ENCODE measurements around the gene PAAF1.

PAAF1 gene

DNA sequence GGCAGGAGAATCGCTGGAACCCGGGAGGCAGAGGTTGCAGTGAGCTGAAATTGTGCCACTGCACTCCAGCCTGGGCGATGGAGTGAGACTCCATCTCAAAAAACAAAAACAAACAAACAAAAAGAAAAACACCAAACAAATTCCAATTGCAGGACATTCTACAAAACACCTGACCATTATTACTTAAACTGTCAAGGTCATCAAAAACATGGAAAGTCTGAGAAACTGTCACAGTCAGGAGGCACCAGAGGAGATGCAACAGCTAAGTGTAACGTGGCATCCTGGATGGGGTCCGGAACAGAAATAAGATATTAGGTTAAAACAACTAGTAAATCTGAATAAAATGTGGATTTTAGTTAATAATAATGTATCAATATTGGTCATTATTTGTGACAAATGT is 73.1 kb downstream of the PAAF1 start:
- Mint-ChIP-seq H3K9me3 (no peaks in the 10 kb centered on the region), H3K27ac (no peak overlapping the region), H3K36me3 (no peaks in the 10 kb centered on the region), H3K4me1 (no peaks in the 10 kb centered on the region), H3K4me3 (no peak overlapping the region)
- DNase-seq (ENCODE audit: low spot score in 2 of 2) (no peak), ATAC-seq (no peak)

GRCh38 chr11:73950869-73951710 is 74.3 kb downstream of the PAAF1 start, which contains the start of gene DNAJB13:
DNAJB13 (plus strand) TSS chr11:73951026; CDS start chr11:73951070, 44 bp downstream.
- Mint-ChIP-seq H3K36me3 (no peaks in the 10 kb centered on the region), H3K4me3 (no peak within 1 kb of the TSS), H3K4me1 (no peaks in the 10 kb centered on the region), H3K27ac (no peak within 1 kb of the TSS), H3K9me3 (no peaks in the 10 kb centered on the region)
- peak in 1 of 2 donors; percentile 51 for DNase-seq (ENCODE audit: low spot score in 2 of 2)
- ATAC-seq = peak; percentile 51

GRCh38 chr11:73951797-73952196 is 75.0 kb downstream of the PAAF1 start:
- no peaks in the 10 kb centered on the region for H3K36me3 Mint-ChIP-seq
- H3K27ac Mint-ChIP-seq = no peak overlapping the region
- no peak overlapping the region for H3K4me3 Mint-ChIP-seq
- ATAC-seq (no peak), DNase-seq (ENCODE audit: low spot score in 2 of 2) (no peak)
- no peaks in the 10 kb centered on the region for H3K4me1 Mint-ChIP-seq
- no peaks in the 10 kb centered on the region for H3K9me3 Mint-ChIP-seq

DNA sequence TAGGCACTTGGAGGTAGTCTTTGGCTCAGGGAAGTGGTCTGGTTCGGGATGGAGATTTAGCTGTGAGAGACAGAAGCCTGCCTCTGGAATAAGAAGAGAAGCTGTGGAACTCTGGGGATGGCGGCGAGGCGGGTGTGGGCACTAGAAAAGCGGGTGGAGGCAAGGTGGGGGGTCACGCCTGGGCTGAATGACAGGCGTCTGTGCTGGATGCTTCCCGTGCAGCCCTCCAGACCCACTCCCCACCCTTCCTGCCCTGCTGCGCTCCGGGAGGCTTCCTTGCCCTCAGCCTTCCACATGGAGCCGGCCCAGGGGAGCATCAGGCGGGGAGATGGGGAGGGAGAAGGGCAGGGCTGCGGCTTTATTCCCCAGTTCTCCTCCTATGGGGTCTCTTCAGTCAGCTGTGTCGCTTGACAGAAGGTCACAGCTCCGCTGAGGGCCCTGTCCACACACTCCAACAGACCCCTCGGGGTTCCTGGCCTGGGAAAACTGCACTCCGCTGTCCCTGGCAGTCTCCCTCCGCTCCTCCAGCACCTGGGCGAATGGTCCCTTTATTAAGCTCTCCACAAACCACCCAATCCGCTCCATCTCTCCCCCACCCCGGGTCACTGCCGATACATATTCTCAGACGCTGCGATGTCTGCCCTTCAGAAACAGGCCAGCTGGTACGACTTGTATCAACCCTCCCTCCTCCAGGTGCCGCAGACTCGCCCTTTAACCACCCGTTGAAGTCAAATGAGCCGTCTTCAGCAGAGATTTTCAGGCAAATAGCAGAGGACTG is 80.3 kb downstream of the PAAF1 start:
- no peaks in the 10 kb centered on the region for H3K36me3 Mint-ChIP-seq
- DNase-seq (ENCODE audit: low spot score in 2 of 2) (no peak), ATAC-seq (no peak)
- no peaks in the 10 kb centered on the region for H3K4me1 Mint-ChIP-seq
- no peak overlapping the region for H3K27ac Mint-ChIP-seq
- H3K9me3 Mint-ChIP-seq = no peaks in the 10 kb centered on the region
- no peak overlapping the region for H3K4me3 Mint-ChIP-seq

- no peak overlapping the region for H3K27ac Mint-ChIP-seq
- ATAC-seq (peak; percentile 32), DNase-seq (ENCODE audit: low spot score in 2 of 2) (no peak)
- no peak overlapping the region for H3K4me3 Mint-ChIP-seq
- H3K9me3 Mint-ChIP-seq = no peaks in the 10 kb centered on the region
- H3K36me3 Mint-ChIP-seq = no peaks in the 10 kb centered on the region
- no peaks in the 10 kb centered on the region for H3K4me1 Mint-ChIP-seq
Measured at GRCh38 chr11:73957654-73958361, 81.0 kb downstream of the PAAF1 start.

DNA sequence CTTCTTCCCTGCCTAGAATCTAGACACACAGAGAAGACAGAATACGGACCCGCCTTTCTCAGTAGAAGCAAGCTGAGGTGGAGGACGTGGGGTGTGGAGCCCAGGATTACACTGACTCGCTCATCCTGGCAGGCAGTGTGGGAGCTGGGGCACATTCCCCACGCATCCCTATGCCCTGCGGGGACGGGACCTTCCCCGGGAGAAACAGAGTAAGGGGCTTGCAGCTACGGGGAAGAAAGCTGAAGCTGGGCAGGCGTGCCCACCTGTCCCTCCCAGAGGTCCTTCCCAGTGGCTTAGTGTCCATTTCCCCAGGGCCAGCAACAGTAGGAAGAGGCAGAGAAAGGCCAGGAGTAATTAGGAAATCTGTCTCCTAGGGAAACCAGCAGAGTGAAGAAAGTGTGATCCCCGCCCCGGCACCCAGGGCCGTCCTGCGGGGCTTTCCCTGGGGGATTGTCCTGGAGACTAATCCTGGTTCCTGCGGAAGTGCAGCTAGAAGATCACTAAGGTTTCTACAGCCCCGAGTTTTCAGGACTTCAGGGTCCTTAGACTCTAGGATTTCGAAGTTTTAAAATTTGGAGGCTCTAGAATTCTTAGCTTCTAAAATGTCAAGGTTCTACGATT is 81.8 kb downstream of the PAAF1 start:
- ATAC-seq = no peak
- Mint-ChIP-seq H3K4me1 (no peaks in the 10 kb centered on the region), H3K36me3 (no peaks in the 10 kb centered on the region), H3K27ac (no peak overlapping the region), H3K9me3 (no peaks in the 10 kb centered on the region), H3K4me3 (no peak overlapping the region)
- no peak for DNase-seq (ENCODE audit: low spot score in 2 of 2)

GRCh38 chr11:73961321-73961720 is 84.5 kb downstream of the PAAF1 start:
- Mint-ChIP-seq H3K36me3 (no peaks in the 10 kb centered on the region), H3K9me3 (no peaks in the 10 kb centered on the region), H3K4me3 (no peak overlapping the region), H3K27ac (no peak overlapping the region), H3K4me1 (peaks cover 11% of the 10 kb centered on the region)
- DNase-seq (ENCODE audit: low spot score in 2 of 2) (no peak), ATAC-seq (no peak)

GRCh38 chr11:73962101-73962705 is 85.4 kb downstream of the PAAF1 start:
- Mint-ChIP-seq H3K4me3 (no peak overlapping the region), H3K9me3 (no peaks in the 10 kb centered on the region), H3K4me1 (peaks cover 11% of the 10 kb centered on the region), H3K36me3 (no peaks in the 10 kb centered on the region), H3K27ac (no peak overlapping the region)
- ATAC-seq (no peak), DNase-seq (ENCODE audit: low spot score in 2 of 2) (no peak)

GRCh38 chr11:73963861-73964260 is 87.1 kb downstream of the PAAF1 start:
- ATAC-seq (no peak), DNase-seq (ENCODE audit: low spot score in 2 of 2) (no peak)
- Mint-ChIP-seq H3K36me3 (peaks cover 14% of the 10 kb centered on the region), H3K4me3 (peak overlapping the region; percentile 47), H3K27ac (peak overlapping the region; percentile 68), H3K4me1 (peaks cover 18% of the 10 kb centered on the region), H3K9me3 (no peaks in the 10 kb centered on the region)

GRCh38 chr11:73965076-73965763 is 88.4 kb downstream of the PAAF1 start:
- peak overlapping the region; percentile 47 for H3K4me3 Mint-ChIP-seq
- H3K27ac Mint-ChIP-seq = peak overlapping the region; percentile 68
- no peak for DNase-seq (ENCODE audit: low spot score in 2 of 2)
- no peak for ATAC-seq
- no peaks in the 10 kb centered on the region for H3K9me3 Mint-ChIP-seq
- H3K4me1 Mint-ChIP-seq = peaks cover 31% of the 10 kb centered on the region
- H3K36me3 Mint-ChIP-seq = peaks cover 17% of the 10 kb centered on the region

- H3K4me3 Mint-ChIP-seq = no peak overlapping the region
- no peak overlapping the region for H3K27ac Mint-ChIP-seq
- no peaks in the 10 kb centered on the region for H3K9me3 Mint-ChIP-seq
- H3K36me3 Mint-ChIP-seq = peaks cover 19% of the 10 kb centered on the region
- no peak for ATAC-seq
- no peak for DNase-seq (ENCODE audit: low spot score in 2 of 2)
- H3K4me1 Mint-ChIP-seq = peaks cover 37% of the 10 kb centered on the region
Measured at GRCh38 chr11:73965764-73966121, 88.9 kb downstream of the PAAF1 start.

- Mint-ChIP-seq H3K27ac (peak overlapping the region; percentile 92), H3K9me3 (no peaks in the 10 kb centered on the region), H3K4me3 (no peak overlapping the region), H3K36me3 (peaks cover 41% of the 10 kb centered on the region), H3K4me1 (peaks cover 63% of the 10 kb centered on the region)
- DNase-seq (ENCODE audit: low spot score in 2 of 2) = no peak
- no peak for ATAC-seq
Measured at GRCh38 chr11:73968356-73968966, 91.7 kb downstream of the PAAF1 start.

DNA sequence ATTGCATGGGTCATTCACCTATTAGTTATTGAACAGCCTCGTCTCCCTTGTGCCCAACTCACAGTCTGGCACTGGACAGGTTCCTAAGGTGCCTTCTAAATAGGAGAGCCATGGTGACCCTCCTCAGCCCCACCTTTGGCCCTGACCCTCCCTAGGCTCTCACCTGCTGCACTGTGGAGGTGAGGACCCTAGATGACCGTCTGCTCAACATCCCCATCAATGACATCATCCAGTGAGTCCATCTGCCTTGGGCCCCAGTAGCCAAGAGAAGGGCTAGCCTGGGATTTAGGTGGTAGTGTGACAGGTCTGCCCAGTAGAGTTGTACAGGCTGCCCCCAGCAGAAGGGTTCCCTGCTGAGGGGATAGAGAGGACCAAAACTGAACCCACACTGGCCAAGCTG is 92.3 kb downstream of the PAAF1 start:
- ATAC-seq = no peak
- Mint-ChIP-seq H3K9me3 (no peaks in the 10 kb centered on the region), H3K4me3 (no peak overlapping the region), H3K27ac (peak overlapping the region; percentile 92), H3K36me3 (peaks cover 47% of the 10 kb centered on the region), H3K4me1 (peaks cover 65% of the 10 kb centered on the region)
- no peak for DNase-seq (ENCODE audit: low spot score in 2 of 2)
